Stimulated activated CD4-positive, alpha-beta T cell treated with anti-CD3 and anti-CD28 coated beads, TNF-alpha, amount 100 ng/mL, for 1 hour (primary cell): ENCODE data around the gene FAM219B.
A peak's percentile ranks its signal among the peaks of the same experiment; 100 is the strongest.
"Not testable (repeated sequence)": the region's sequence is repeated elsewhere in the genome, so short reads cannot be mapped to it uniquely, and the experiment has no call there.

Experiments
- DNase-seq, 3 donors: peaks; one replicate each; pipeline ENCODE4 v3.0.0-alpha.2; 2020; ENCODE audit warnings: low read depth in 3 of 3, low spot score in 1 of 3

FAM219B gene, protein sequence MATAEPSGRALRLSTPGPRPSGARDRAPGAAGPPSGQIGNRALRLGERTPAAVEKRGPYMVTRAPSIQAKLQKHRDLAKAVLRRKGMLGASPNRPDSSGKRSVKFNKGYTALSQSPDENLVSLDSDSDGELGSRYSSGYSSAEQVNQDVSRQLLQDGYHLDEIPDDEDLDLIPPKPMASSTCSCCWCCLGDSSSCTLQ

DNA sequence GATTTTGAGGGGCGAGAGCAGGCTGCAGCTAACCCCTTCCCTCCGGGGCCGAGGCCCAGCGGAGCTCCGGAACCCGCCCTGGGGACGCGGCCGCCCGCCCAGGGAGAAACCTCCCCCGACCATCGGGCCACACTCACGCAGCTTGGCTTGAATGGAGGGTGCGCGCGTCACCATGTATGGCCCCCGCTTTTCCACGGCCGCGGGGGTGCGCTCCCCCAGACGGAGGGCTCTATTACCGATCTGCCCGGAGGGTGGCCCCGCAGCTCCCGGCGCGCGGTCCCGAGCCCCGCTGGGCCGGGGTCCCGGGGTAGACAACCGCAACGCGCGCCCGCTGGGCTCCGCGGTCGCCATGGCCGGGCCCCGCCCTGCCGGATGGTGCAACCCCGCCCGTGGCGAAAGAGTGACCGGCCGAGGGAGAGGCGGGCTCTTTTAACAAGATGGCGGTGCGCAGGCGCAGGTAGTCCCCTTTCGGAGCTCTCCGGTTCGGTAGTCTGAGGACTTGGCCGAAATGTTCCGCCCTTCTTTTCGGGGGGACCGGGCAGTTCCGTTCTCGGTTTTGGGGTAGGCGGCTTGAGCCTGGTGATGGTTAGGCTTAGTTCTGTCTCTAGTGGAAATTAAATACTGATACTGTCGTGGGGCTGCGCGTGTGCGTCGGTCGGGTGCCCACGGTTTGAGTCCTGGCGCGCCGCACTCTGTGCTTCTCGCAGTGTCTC lies at the start of gene FAM219B:
FAM219B (minus strand) TSS at position 402 of the 713 bp plus-strand sequence; CDS start at position 351, 51 bp downstream.
- peak; percentile 30 to 63 (median 34) for DNase-seq

GRCh38 chr15:74955796-74956647 lies 49.4 kb upstream of the FAM219B start:
- peak in 2 of 3 donors; percentile 26 to 56 for DNase-seq

DNA sequence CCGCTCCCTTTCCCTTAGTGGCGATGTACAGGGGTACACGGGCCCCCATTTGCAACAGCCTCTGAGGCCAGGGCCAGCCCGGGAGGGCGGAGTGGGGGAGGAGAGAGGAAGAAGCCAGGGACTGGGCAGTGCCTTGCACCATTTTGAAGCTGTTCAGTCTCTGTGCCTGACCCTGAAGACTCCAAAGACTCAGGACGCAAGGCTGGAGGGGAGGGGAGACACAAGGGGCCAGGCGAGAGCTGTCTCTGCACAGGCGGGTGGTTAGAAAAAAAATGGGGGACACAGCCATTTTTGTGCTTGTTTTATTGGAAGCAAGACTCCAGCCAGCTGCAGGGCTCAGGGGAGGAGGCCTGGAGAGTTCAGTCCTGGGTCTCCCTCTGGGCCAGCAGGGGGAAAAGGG lies 48.4 kb upstream of the FAM219B start:
- DNase-seq: no peak

DNA sequence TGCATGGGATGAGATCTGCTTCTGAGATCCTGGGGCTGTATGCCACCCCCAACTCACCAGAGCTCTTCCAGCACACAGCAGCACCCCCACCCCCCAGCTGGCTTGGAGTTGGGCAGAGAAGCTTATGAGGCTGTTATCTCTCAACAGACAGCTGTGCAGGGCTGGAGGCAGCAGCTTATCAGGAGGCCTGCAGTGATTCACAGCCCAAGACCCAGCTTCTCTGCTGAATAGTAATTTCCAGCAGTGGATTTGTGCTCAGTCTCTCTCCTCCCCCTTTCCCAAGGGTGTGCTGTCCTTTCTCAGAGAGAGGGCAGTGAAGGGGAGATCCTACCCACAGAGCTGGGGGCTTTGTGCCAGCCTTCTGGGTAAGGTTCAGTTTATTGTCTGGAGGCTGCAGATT lies 47.9 kb upstream of the FAM219B start:
- DNase-seq: no peak

DNA sequence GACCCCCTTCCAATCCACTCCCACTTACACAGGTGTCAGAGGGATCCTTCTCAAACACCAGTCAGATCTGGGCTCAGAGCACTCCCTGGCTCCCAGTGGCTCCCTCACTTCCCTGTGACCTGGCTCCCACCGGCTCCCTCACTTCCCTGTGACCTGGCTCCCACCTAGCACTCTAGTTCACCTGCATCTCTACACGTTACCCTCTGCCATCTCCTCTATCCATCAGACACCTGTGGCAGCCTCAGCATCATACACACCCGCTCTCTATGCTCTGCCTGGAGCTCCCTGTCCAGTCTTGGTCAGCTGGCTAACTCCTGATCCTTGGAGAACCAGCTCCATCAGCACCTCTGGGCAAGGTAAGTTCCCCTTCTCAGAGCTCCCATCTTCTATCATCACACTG lies 44.4 kb upstream of the FAM219B start:
- no peak for DNase-seq

GRCh38 chr15:74950078-74950908 lies 43.6 kb upstream of the FAM219B start:
- DNase-seq: peak; percentile 46 to 64 (median 63)

GRCh38 chr15:74937590-74938371 lies 31.1 kb upstream of the FAM219B start, which contains the start of gene COX5A:
COX5A (minus strand) TSS chr15:74938073; CDS start chr15:74938014, 59 bp downstream.
- peak; percentile 77 to 84 (median 80) for DNase-seq

DNA sequence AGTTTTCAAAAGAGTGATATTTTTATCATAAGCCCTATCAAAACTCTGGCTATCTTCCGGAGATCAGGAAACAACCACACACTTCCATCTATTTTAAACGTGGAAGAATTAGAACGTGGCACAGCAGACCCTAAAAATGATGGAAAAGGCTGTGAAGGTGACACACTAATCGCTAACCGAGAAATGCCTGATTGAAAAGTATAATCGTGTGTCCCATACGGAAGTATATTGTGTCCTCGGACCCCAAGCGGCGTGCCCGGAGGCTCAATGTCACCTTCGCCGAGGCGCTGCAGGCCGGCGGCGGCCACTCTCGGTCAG lies 30.6 kb upstream of the FAM219B start:
- DNase-seq: no peak

DNA sequence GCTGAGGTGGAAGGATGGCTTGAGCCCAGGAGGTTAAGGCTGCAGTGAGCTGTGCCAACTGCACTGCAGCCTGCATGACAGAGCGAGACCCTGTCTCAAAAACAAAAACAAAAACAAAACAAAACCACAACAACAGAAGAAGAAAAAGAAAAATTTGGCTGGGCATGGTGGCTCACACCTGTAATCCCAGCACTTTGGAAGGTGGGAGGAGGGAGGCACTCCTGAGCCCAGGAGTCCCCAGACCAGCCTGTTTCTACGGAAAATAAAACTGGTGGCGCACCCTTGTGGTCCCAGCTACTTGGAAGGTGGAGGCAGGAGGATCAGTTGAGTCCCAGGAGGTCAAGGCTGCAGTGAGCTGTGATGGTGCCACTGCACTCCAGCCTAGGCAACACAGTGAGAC lies 28.5 kb upstream of the FAM219B start:
- not testable (repeated sequence) for DNase-seq

- no peak for DNase-seq
These were observed 26.9 kb upstream of the FAM219B start for GRCh38 chr15:74933573-74933972.

DNA sequence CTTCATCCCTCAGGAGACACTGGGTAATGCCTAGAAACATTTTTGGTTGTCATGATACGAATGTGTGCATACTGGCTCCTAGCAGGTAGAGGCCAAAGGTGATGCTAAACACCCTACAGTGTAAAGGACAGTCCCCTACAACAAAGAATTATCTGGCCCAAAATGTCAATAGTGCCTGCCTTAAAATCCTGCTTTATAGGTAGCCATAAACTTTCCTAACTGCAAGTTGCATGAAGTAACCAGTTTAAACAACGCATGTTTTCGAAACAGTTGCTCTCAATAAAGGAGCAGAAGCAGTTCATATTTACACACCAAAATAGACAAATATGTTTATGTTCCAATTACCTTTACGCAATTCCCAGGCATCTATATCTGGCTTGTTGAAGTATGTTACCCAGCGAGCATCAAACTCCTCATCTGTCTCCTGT lies 22.1 kb upstream of the FAM219B start:
- no peak for DNase-seq

GRCh38 chr15:74924525-74924924 lies 17.9 kb upstream of the FAM219B start:
- DNase-seq: no peak

DNA sequence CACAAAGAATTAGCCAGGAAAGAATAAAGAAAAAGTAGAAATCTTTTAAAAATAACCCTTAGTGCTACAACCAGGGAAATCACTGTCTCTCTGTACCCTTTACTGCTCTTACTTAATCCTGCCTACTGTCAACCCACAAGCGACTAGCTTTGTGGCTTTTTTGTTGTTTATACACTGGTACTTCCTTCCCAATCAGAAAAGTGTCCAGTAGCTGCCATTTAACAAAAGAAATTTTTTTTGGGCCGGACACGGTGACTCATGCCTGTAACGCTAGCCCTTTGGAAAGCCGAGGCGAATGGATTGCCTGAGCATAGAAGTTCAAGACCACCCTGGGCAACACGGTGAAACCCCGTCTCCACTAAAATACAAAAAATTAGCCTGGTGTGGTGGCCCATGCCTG lies 13.8 kb upstream of the FAM219B start:
- no peak for DNase-seq

DNA sequence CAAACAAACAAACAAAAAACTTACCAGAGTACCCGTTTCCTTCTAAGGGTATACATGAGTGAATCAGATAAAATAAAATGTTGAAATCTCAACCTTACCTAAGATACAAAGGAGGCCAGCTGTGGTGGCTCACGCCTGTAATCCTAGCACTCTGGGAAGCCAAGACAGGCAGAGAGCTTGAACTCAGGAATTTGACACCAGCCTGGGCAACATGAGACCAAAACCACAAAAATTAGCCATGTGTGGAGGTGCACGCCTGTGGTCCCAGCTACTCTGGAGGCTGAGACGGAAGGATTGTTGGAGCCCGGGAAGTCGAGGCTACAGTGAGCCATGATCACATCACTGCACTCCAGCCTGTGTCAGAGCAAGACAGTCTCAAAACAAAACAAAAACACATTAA lies 11.0 kb upstream of the FAM219B start:
- DNase-seq: no peak

- DNase-seq: not testable (repeated sequence)
These were observed 7.1 kb upstream of the FAM219B start for GRCh38 chr15:74913799-74914198.

DNA sequence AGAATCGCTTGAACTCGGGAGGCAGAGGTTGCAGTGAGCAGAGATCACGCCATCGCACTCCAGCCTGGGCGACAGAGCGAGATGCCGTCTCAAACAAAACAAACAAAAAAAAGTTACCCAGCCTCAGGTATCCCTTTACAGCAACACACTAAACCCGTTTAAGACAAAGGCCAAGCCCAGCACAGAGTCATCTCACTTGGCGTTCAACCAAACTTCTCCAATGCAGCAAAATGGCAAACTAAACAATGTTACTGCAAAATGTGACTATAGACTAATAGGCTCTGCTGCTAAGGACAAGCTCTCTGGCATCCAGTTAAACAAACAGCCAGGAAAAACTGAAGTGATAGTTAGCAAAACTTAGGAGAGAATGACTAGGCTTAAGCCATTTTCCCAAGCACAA lies 6.4 kb upstream of the FAM219B start:
- DNase-seq: no peak

DNA sequence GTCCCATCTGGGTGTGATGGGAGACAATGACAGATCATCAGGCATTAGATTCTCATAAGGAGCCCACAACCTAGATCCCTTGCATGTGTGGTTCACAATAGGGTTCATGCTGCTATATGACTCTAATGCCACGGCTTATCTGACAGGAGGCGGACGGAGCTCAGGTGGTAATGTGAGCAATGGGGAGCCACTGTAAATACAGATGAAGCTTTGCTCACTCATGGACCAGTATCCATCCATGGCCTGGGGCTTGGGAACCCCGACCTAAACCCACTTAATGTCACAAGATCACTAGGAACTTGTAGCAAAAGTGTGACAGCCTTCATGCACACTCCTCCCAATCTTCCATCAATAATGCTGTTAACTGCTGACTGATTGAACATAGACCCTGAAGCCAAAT lies 2.0 kb upstream of the FAM219B start:
- no peak for DNase-seq

DNA sequence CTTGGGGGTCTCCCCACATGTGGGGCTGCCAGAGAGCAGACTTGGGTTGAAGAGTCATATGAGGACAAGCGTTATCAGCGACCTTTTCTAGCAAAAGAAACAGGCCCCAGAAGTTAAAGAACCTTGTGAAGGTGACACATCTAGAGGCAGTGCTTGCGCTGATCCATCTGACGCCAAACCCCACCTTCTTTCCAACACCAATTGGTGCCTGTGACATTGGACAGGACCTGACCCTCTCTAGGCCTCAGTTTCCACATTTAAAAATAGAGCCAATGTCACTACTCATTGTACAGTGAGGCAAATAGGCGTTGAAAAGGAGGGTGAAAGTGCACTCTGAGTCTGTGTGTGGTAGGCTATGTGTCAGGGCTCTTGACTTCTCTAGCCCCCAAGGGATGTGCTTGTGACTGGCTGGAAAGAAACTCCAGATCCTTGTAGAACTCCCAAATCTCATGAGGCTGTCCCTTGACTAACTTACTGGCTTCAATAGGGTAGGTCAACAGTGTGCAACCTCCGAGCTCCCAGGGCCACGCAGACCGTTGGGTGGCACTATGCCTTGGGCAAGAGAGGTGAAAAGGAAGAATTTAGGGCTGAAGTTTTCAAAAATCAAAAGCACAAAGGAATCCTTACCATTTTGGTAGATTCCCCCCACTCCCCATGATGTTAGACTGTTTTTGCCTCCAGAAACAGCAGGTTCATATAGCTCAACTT lies 666 bp upstream of the FAM219B start:
- no peak for DNase-seq

DNA sequence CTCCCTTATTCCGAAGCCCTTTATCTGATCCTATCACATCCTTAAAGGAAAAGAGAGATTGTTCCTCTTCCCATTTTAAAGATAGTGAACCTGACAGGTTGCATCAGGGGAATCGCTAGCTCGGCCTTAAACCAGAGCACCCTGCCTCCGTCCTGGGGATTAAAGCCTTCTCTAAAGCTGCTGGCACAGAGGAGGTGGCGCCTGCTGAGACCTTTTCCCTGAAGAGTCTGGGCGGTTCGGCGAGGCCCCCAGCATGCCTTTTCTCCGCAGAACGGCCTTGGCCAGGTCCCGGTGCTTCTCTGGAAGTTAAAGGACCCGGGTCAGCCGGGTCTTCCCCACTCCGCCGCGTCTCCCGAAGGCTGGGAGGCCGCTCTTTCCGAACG lies 593 bp downstream of the FAM219B start:
- no peak for DNase-seq
